ENCODE measurements around the gene ITGA11. TPM values are rescaled to one million over a fixed set of nuclear protein-coding genes. Genes with fewer than 3 reads are reported as not detected.

ITGA11 gene
- total and polyA plus RNA-seq, 2 donors: 0.21 to 0.47 TPM

- Histone ChIP-seq H3K36me3 (ENCODE audit: control insufficient read depth in 2 of 2, insufficient read depth in 2 of 2, low read length in 1 of 2) (no peaks in the 10 kb centered on the region), H3K4me3 (ENCODE audit: low read length in 2 of 2) (no peak overlapping the region), H3K27ac (ENCODE audit: low read depth in 1 of 2, low read length in 1 of 2) (no peak overlapping the region), H3K4me1 (ENCODE audit: control insufficient read depth in 2 of 2, insufficient read depth in 2 of 2, low read length in 2 of 2) (peaks cover 0 to 22% of the 10 kb centered on the region in 2 donors), H3K27me3 (ENCODE audit: control insufficient read depth in 2 of 2, insufficient read depth in 1 of 2, low read length in 1 of 2) (no peaks in the 10 kb centered on the region), H3K9me3 (ENCODE audit: control insufficient read depth in 2 of 2, insufficient read depth in 1 of 2, low read length in 1 of 2) (no peaks in the 10 kb centered on the region)
- 97% methylated on average over 3 of the region's 3 CpGs for WGBS
- no peak for DNase-seq (ENCODE audit: low read depth in 6 of 9, low spot score in 9 of 9)
Measured at GRCh38 chr15:68328964-68329363, 103.0 kb downstream of the ITGA11 start.

- no peaks in the 10 kb centered on the region for H3K27me3 ChIP-seq (ENCODE audit: control insufficient read depth in 2 of 2, insufficient read depth in 1 of 2, low read length in 1 of 2)
- DNase-seq (ENCODE audit: low read depth in 6 of 9, low spot score in 9 of 9): peak in 1 of 9 donors; percentile 51
- H3K4me3 ChIP-seq (ENCODE audit: low read length in 2 of 2): no peak overlapping the region
- H3K9me3 ChIP-seq (ENCODE audit: control insufficient read depth in 2 of 2, insufficient read depth in 1 of 2, low read length in 1 of 2): no peaks in the 10 kb centered on the region
- WGBS: 74% methylated on average over 8 of the region's 8 CpGs
- no peaks in the 10 kb centered on the region for H3K36me3 ChIP-seq (ENCODE audit: control insufficient read depth in 2 of 2, insufficient read depth in 2 of 2, low read length in 1 of 2)
- H3K27ac ChIP-seq (ENCODE audit: low read depth in 1 of 2, low read length in 1 of 2): no peak overlapping the region
- peaks cover 0 to 22% of the 10 kb centered on the region in 2 donors for H3K4me1 ChIP-seq (ENCODE audit: control insufficient read depth in 2 of 2, insufficient read depth in 2 of 2, low read length in 2 of 2)
Measured at GRCh38 chr15:68328443-68328842, 103.5 kb downstream of the ITGA11 start.

GRCh38 chr15:68326711-68327354 lies 105.1 kb downstream of the ITGA11 start:
- Histone ChIP-seq H3K4me3 (ENCODE audit: low read length in 2 of 2) (no peak overlapping the region), H3K27me3 (ENCODE audit: control insufficient read depth in 2 of 2, insufficient read depth in 1 of 2, low read length in 1 of 2) (no peaks in the 10 kb centered on the region), H3K4me1 (ENCODE audit: control insufficient read depth in 2 of 2, insufficient read depth in 2 of 2, low read length in 2 of 2) (peaks cover 0 to 24% of the 10 kb centered on the region in 2 donors), H3K27ac (ENCODE audit: low read depth in 1 of 2, low read length in 1 of 2) (no peak overlapping the region), H3K36me3 (ENCODE audit: control insufficient read depth in 2 of 2, insufficient read depth in 2 of 2, low read length in 1 of 2) (no peaks in the 10 kb centered on the region), H3K9me3 (ENCODE audit: control insufficient read depth in 2 of 2, insufficient read depth in 1 of 2, low read length in 1 of 2) (no peaks in the 10 kb centered on the region)
- DNase-seq (ENCODE audit: low read depth in 6 of 9, low spot score in 9 of 9): peak in 1 of 9 donors; percentile 28
- whole genome bisulfite sequencing: 71% methylated on average over 11 of the region's 11 CpGs

DNA sequence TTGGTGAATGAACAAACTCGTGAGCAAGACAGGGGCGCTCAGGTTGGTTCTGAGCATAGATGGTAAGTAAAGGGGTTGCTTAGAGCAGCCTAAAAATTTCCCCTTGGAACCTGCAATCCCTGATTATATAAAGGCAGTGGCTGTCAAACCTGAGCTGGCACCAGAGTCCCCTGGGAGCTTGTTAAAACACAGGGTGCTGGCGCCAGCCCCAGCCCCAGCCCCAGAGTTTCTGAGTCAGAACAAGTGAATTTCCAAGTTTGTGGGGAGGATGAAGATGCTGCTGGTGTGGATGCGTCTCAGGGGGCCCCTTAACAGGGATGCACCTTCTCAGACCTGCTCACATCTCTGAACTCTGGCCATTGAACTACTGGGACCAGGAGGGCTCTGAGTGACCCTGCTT lies 106.2 kb downstream of the ITGA11 start:
- H3K4me1 ChIP-seq (ENCODE audit: control insufficient read depth in 2 of 2, insufficient read depth in 2 of 2, low read length in 2 of 2): peaks cover 0 to 24% of the 10 kb centered on the region in 2 donors
- no peak overlapping the region for H3K27ac ChIP-seq (ENCODE audit: low read depth in 1 of 2, low read length in 1 of 2)
- no peaks in the 10 kb centered on the region for H3K36me3 ChIP-seq (ENCODE audit: control insufficient read depth in 2 of 2, insufficient read depth in 2 of 2, low read length in 1 of 2)
- DNase-seq (ENCODE audit: low read depth in 6 of 9, low spot score in 9 of 9): no peak
- H3K27me3 ChIP-seq (ENCODE audit: control insufficient read depth in 2 of 2, insufficient read depth in 1 of 2, low read length in 1 of 2): no peaks in the 10 kb centered on the region
- no peaks in the 10 kb centered on the region for H3K9me3 ChIP-seq (ENCODE audit: control insufficient read depth in 2 of 2, insufficient read depth in 1 of 2, low read length in 1 of 2)
- 96% methylated on average over 4 of the region's 4 CpGs for WGBS
- no peak overlapping the region for H3K4me3 ChIP-seq (ENCODE audit: low read length in 2 of 2)

GRCh38 chr15:68322796-68323195 lies 109.2 kb downstream of the ITGA11 start:
- no peak for DNase-seq (ENCODE audit: low read depth in 6 of 9, low spot score in 9 of 9)
- H3K4me3 ChIP-seq (ENCODE audit: low read length in 2 of 2): no peak overlapping the region
- H3K27me3 ChIP-seq (ENCODE audit: control insufficient read depth in 2 of 2, insufficient read depth in 1 of 2, low read length in 1 of 2): no peaks in the 10 kb centered on the region
- H3K27ac ChIP-seq (ENCODE audit: low read depth in 1 of 2, low read length in 1 of 2): no peak overlapping the region
- H3K36me3 ChIP-seq (ENCODE audit: control insufficient read depth in 2 of 2, insufficient read depth in 2 of 2, low read length in 1 of 2): no peaks in the 10 kb centered on the region
- H3K9me3 ChIP-seq (ENCODE audit: control insufficient read depth in 2 of 2, insufficient read depth in 1 of 2, low read length in 1 of 2): no peaks in the 10 kb centered on the region
- H3K4me1 ChIP-seq (ENCODE audit: control insufficient read depth in 2 of 2, insufficient read depth in 2 of 2, low read length in 2 of 2): peaks cover 0 to 17% of the 10 kb centered on the region in 2 donors
- WGBS: 54% methylated on average over 9 of the region's 9 CpGs

DNA sequence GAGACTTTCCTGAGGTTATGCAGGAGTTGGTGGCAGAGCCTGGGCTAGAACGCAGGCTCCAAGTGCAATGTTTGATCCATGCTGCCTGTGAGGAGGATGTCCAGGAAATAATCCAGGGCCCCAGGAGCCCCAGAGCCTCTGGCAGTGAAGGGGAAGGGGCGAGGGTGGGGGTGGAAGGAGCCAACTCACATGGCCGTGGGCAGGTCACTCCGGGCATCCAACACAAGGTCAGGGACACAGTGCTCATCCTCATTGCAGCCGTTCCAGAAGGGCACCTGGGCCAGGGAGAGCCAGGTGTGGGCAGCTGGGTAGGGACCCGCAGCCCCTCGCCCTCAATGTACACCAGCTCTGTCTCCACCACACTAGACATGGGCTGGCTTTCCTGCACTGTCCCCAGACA lies 110.7 kb downstream of the ITGA11 start:
- 93% methylated on average over 7 of the region's 7 CpGs for WGBS
- Histone ChIP-seq H3K36me3 (ENCODE audit: control insufficient read depth in 2 of 2, insufficient read depth in 2 of 2, low read length in 1 of 2) (no peaks in the 10 kb centered on the region), H3K27me3 (ENCODE audit: control insufficient read depth in 2 of 2, insufficient read depth in 1 of 2, low read length in 1 of 2) (no peaks in the 10 kb centered on the region), H3K4me3 (ENCODE audit: low read length in 2 of 2) (no peak overlapping the region), H3K4me1 (ENCODE audit: control insufficient read depth in 2 of 2, insufficient read depth in 2 of 2, low read length in 2 of 2) (peaks cover 0 to 4% of the 10 kb centered on the region in 2 donors), H3K27ac (ENCODE audit: low read depth in 1 of 2, low read length in 1 of 2) (no peak overlapping the region), H3K9me3 (ENCODE audit: control insufficient read depth in 2 of 2, insufficient read depth in 1 of 2, low read length in 1 of 2) (no peaks in the 10 kb centered on the region)
- DNase-seq (ENCODE audit: low read depth in 6 of 9, low spot score in 9 of 9): no peak

GRCh38 chr15:68319997-68320396 lies 112.0 kb downstream of the ITGA11 start:
- 98% methylated on average over 12 of the region's 12 CpGs for WGBS
- Histone ChIP-seq H3K36me3 (ENCODE audit: control insufficient read depth in 2 of 2, insufficient read depth in 2 of 2, low read length in 1 of 2) (no peaks in the 10 kb centered on the region), H3K27ac (ENCODE audit: low read depth in 1 of 2, low read length in 1 of 2) (no peak overlapping the region), H3K27me3 (ENCODE audit: control insufficient read depth in 2 of 2, insufficient read depth in 1 of 2, low read length in 1 of 2) (no peaks in the 10 kb centered on the region), H3K4me1 (ENCODE audit: control insufficient read depth in 2 of 2, insufficient read depth in 2 of 2, low read length in 2 of 2) (peaks cover 0 to 14% of the 10 kb centered on the region in 2 donors), H3K9me3 (ENCODE audit: control insufficient read depth in 2 of 2, insufficient read depth in 1 of 2, low read length in 1 of 2) (no peaks in the 10 kb centered on the region), H3K4me3 (ENCODE audit: low read length in 2 of 2) (no peak overlapping the region)
- DNase-seq (ENCODE audit: low read depth in 6 of 9, low spot score in 9 of 9): no peak

- Histone ChIP-seq H3K27me3 (ENCODE audit: control insufficient read depth in 2 of 2, insufficient read depth in 1 of 2, low read length in 1 of 2) (no peaks in the 10 kb centered on the region), H3K27ac (ENCODE audit: low read depth in 1 of 2, low read length in 1 of 2) (no peak overlapping the region), H3K4me1 (ENCODE audit: control insufficient read depth in 2 of 2, insufficient read depth in 2 of 2, low read length in 2 of 2) (peaks cover 0 to 14% of the 10 kb centered on the region in 2 donors), H3K36me3 (ENCODE audit: control insufficient read depth in 2 of 2, insufficient read depth in 2 of 2, low read length in 1 of 2) (no peaks in the 10 kb centered on the region), H3K9me3 (ENCODE audit: control insufficient read depth in 2 of 2, insufficient read depth in 1 of 2, low read length in 1 of 2) (no peaks in the 10 kb centered on the region), H3K4me3 (ENCODE audit: low read length in 2 of 2) (no peak overlapping the region)
- DNase-seq (ENCODE audit: low read depth in 6 of 9, low spot score in 9 of 9): no peak
- 92% methylated on average over 18 of the region's 18 CpGs for WGBS
Measured at GRCh38 chr15:68318931-68319909, 112.7 kb downstream of the ITGA11 start.

All from thymus (tissue), 11 donors.